Peyer's patch (tissue), 4 donors: ENCODE measurements around the gene ATP6V0D1. TPM values are rescaled to one million over a fixed set of nuclear protein-coding genes. Genes with fewer than 3 reads are reported as not detected.

Experiments used
- small RNA-seq, 2 donors: library from RNA; depleted of rRNA; stranded (forward); fragments of <200 nt; gene quantifications; one replicate each; pipeline ENCODE3, GENCODE V24; 2016
- total RNA-seq, 4 donors: library from RNA; depleted of rRNA; stranded (reverse); fragments of >200 nt; gene quantifications; one replicate each; pipeline ENCODE4 v1.1.0, GENCODE V29; 2016

ATP6V0D1 gene
- total RNA-seq, 4 donors from 2014 or later = 131 to 223 (median 202) TPM

Small RNAs within 50 kb of the gene (small RNA-seq; reads per million reads assigned to genes)
- 0 reads per million in 2 donors for gene RNU1-123P

Other genes with a start within 250 kb of the ATP6V0D1 start
- 10 to 100 TPM; 13.3 to 64.4 (median 38.8) TPM for gene FHOD1, start 233.7 kb downstream of the ATP6V0D1 start, total RNA-seq
- gene SLC9A5, start 232.2 kb downstream of the ATP6V0D1 start, total RNA-seq = 1 to 10 TPM; 1.2 to 2.2 (median 1.8) TPM
- 10 to 100 TPM; 12.3 to 16.5 (median 14.0) TPM for gene PLEKHG4, start 201.6 kb downstream of the ATP6V0D1 start, total RNA-seq
- gene KCTD19, start 154.4 kb downstream of the ATP6V0D1 start, total RNA-seq = not detected
- 1 to 10 TPM in 1 of 4 donors, not detected in 3; 5.1 TPM for gene LRRC36, start 154.3 kb downstream of the ATP6V0D1 start, total RNA-seq
- 10 to 100 TPM in 2 of 4 donors, 1 to 10 TPM in 2; 6.6 to 33.3 (median 16.6) TPM for gene TPPP3, start 87.7 kb downstream of the ATP6V0D1 start, total RNA-seq
- 10 to 100 TPM in 1 of 4 donors, 1 to 10 TPM in 3; 3.5 to 14.5 (median 6.3) TPM for gene ZDHHC1, start 64.7 kb downstream of the ATP6V0D1 start, total RNA-seq
- gene HSD11B2, start 50.0 kb downstream of the ATP6V0D1 start, total RNA-seq = 100 to 1,000 TPM; 116 to 688 (median 499) TPM
- gene AGRP, start 2.4 kb upstream of the ATP6V0D1 start, total RNA-seq = not detected
- gene RIPOR1, start 47.7 kb upstream of the ATP6V0D1 start, total RNA-seq = 10 to 100 TPM; 10.5 to 70.1 (median 42.5) TPM
- 10 to 100 TPM; 35.3 to 59.4 (median 42.7) TPM for gene CTCF, start 81.4 kb upstream of the ATP6V0D1 start, total RNA-seq
- gene CARMIL2, start 164.0 kb upstream of the ATP6V0D1 start, total RNA-seq = 10 to 100 TPM in 3 of 4 donors, 1 to 10 TPM in 1; 8.4 to 55.3 (median 13.4) TPM
- 10 to 100 TPM; 14.2 to 37.2 (median 18.6) TPM for gene ACD, start 179.1 kb upstream of the ATP6V0D1 start, total RNA-seq
- gene PARD6A, start 179.8 kb upstream of the ATP6V0D1 start, total RNA-seq = 1 to 10 TPM in 3 of 4 donors, not detected in 1; 1.0 to 4.3 (median 2.1) TPM
- gene ENKD1, start 185.6 kb upstream of the ATP6V0D1 start, total RNA-seq = 10 to 100 TPM; 10.6 to 26.3 (median 13.4) TPM
- 1 to 10 TPM in 3 of 4 donors, under 1 TPM in 1; 0.54 to 6.6 (median 2.0) TPM for gene C16orf86, start 185.7 kb upstream of the ATP6V0D1 start, total RNA-seq
- 10 to 100 TPM in 3 of 4 donors, 1 to 10 TPM in 1; 9.9 to 40.7 (median 24.6) TPM for gene GFOD2, start 238.2 kb upstream of the ATP6V0D1 start, total RNA-seq